NCI-H82 (cell line): ENCODE results near the gene PFDN1.

Experiments used
- DNase-seq: peaks from one replicate; lab custom pipeline; 2025; lab: John Stamatoyannopoulos, UW

The PFDN1 gene

DNA sequence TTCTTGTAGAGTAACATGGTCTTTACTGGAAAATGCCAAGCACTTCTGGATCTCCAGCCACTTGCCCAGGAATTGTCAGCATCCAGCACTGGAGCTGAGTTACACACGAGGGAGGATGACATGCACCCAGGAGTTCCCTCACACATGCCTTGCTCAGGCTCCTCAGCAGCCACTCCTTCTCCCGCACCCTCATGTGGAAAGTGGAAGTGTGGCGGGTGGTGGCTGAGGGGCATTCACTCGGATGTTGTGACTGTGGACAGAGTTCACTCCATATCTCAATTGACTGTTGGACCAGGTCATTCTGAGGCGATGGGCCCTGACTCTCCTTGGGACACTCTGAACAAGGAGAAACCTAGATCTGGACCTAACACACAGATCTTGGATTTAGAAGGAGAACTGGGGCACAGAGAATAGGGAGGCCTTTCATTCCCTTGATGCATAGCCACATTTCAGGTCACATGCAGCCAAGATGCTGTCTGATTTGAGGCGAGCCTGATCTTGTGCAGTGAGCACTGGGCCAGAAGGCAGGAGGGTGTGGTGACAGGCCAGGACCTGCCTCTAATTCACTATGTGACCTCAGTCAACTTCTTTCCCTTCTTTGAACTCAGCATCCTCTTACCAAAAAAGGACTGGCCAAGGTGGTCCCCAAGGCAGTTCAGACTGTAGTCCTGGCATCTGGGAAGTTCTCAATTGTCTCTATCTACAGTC, 65.9 kb downstream of the PFDN1 start:
- no peak for DNase-seq

GRCh38 chr5:140235791-140236551, 66.9 kb downstream of the PFDN1 start:
- no peak for DNase-seq

GRCh38 chr5:140234377-140234989, 68.4 kb downstream of the PFDN1 start:
- no peak for DNase-seq

GRCh38 chr5:140232731-140233130, 70.2 kb downstream of the PFDN1 start:
- DNase-seq = no peak

DNA sequence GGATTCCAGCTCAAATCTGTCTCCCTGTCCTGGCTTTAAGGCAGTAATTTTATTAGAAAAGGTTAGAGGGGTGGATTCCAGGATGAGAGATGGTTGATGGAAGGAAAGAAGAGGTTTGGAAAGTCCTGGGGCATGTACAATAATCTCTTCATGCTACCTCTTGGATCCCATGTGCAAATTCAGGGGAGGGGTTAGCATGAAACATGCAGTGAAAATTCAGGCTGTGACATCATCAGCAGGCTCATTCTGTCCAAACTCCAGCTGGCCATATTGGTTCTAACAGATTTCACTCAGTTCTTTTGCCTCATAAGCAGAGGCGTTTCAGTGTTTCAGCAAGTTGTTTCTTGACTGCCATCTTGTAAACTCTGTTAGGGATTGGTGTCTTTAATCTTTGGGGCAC, 72.5 kb downstream of the PFDN1 start:
- no peak for DNase-seq

GRCh38 chr5:140228364-140228837, 74.5 kb downstream of the PFDN1 start:
- no peak for DNase-seq

DNA sequence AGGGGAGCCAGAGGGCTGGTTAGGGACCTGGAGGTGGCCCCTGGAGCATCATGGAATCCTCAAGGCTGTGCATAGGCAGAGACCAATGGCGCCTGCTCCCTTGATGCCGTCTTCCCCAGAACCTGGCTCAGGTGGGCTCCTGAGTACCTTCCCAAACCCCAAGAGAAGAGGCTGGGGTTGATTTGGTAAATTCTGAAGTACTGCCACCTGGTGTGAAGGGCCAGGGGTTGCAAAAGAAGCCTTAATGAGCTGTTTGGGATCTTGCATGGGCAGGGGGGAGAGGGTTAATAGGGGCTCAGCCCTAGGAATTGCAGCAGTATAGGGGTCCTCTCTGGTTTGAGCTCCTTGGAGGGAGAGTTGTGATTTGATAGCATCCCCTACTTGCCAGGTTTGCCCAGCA, 75.9 kb downstream of the PFDN1 start:
- DNase-seq = no peak

DNA sequence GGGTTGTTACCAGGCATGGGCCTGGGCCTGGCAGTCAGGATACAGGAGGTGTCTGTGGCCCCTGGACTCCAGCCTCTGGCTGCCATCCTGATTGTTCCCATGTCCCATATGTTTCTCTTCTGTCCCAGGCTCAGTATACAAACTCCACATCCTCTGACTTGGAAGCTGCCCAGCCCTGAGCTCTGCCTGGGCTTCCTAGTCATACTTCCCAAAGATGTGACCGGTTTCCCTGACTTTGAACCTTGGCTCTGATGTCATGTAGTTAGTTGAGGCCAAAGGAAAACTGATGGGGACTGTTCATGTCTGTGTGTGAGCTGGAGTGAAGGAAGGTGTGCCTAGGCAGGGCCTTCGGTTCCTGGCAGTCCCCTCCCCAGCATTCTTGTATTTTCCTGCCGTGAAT, 77.5 kb downstream of the PFDN1 start:
- DNase-seq = no peak

- no peak for DNase-seq
Observed at GRCh38 chr5:140224658-140225057, 78.2 kb downstream of the PFDN1 start.

DNA sequence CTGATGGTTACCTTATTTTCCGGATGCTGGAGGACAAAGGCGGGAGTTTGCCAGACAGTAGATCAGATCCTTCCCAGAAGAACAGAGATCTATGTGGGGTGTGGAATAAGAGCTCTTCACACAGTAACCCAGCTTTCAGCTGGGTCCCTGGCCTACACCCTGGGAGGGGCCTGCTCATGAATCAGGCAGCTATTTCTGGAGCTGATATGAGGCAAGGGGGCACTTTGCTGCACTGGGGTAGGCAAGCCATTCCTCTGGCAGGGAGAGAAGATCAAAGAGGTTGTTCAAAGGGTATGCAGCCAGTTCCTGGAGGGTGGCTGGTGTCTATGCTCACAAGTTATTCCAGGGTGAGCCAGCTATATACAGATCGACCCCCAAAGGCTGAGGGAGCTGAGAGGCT, 79.3 kb downstream of the PFDN1 start:
- DNase-seq = no peak

- DNase-seq = no peak
Observed at GRCh38 chr5:140222416-140222815, 80.5 kb downstream of the PFDN1 start.

GRCh38 chr5:140221697-140222223, 81.1 kb downstream of the PFDN1 start:
- DNase-seq = no peak

DNA sequence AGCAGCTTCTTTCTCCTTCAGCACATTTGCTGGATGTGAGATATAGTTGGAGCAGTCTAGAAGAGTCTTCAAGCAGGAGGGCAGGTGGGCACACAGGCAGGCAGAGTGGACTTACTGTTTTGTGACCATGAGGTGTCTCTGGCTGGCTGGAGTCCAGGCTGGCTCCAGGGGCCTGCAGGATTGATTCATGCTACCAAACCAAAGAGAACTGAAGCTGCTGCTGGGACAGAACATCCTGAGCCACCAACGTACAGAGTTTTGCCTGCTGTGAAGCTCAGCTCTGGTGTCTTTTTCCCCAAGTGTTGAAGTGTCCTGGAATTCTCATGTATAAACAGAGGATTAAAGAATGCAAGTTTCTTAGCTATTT, 82.2 kb downstream of the PFDN1 start:
- DNase-seq = no peak

GRCh38 chr5:140220032-140220697, 82.7 kb downstream of the PFDN1 start:
- DNase-seq = peak; percentile 39

DNA sequence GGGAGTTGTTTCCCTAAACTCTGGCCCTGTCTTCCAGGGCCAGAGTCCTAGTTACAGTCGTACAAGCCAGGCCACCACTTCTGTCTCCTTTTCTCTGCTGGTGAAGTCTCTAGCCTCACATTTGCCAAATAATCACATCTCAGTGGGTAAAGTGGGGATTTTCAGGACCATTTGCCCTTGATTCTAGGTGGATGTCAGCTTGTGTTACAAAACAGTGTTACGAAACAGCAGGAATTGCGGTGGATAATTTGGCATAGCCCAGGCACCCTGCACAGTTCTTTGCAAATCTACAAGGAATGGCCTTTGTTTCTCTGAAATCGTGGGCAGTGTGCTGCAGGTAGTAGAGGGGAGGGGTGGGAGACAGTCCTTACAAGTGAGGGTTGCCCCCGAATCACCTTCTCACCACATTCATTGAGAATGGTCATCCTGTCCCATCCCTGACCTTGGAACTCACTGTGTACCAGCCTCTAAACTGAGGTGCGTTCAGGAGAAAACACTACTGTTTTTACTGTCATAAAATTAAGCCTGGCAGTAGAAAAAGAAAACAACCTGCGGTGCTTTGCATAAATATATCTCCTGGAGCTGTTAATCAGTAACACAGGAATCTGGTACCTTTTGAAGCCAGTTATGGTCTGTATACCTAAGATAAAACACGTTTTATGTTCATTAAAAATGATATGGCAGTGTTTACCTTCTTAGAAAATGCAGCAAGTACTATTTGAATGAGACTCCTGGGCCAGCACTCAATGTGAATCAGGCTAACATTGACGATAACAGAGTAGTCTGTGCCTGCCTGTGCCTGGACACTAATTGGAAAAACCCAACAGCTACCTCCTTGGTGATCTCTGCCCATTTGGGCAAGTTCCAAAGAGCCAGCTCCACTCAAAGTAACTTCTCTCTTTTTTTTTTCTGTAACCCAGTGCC, 83.6 kb downstream of the PFDN1 start:
- DNase-seq = no peak

DNA sequence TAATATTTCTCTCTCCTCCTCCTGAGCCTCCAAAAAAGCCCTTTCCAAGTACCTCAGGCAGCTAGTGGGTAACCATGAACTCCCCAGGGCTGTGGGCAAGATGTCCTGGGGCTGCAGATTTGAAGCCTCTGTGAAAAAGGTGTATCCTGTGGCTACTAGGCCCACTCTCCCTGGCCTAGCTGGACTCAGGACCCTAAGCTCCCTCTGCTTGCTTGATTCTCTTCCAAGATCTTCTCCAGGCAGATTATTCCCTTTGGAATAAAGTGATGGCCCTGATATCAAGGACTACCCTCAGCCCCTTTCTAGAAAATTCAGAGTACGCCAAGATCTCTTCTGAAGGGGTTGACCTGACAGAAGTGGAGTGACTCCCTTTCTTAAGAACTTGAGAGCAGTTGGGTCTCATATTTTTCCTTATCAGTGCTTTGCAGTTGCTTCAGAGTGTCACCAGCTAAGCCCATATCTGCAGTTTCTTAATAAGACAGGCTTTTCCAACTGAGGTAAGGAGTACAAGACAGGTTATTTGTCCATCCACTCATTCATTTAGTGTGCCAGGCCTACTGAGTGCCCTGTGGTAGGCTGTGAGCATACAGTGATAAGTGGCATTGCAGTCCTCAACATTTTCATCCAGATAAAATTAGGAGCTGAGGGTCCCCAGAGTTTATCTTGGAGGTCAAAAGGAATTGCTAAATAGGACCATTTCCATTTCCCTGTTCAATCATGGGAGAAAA, 85.4 kb downstream of the PFDN1 start:
- no peak for DNase-seq

DNA sequence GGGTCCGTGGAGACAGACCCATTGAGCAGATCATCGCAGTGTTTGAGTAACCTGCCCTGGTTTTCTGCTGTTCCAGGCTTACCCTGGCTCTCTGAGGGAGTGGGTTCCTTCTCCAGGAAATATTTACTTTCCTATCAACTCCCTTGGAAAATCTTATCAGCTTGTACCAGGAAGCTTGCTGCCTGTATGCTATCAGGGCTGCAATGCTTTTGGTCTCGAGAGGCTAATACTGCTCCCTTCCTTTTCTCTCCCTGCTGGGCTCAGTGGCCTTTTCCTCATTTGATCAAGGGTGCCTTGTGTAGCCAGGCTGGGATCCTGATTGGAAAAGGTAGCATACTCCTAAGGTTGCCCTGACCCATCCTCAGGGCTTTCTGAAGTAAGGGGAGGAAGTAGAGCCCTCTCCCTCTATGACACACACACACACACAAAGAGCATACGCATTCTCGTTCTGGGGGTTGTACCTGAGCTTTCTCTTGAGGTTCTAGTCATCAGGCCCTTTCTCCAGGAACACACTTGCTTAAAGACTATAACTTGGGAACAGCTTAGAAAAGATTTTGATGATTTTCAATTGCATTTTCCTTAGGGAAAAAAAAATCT, 86.3 kb downstream of the PFDN1 start:
- DNase-seq = no peak

GRCh38 chr5:140215276-140215675, 87.6 kb downstream of the PFDN1 start:
- no peak for DNase-seq

DNA sequence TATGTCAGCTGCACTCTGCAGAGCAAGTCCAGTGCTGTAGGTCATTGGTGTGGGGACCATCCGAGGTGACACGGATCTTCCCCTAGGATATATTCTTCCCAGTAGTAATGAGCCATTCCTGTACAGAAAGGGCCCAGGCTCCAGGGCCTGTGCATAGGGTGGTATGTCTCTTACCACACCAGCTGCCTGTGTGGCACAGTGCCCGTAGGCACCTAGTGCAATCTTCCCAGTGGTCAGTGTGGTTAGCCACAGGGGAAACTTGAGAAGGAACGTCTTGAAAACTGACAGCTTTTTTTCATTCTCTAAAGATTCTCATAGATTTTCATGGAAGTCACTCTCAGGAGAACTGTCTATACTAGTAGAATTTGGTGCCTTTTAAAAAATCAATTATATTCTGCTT, 88.1 kb downstream of the PFDN1 start:
- DNase-seq = no peak

DNA sequence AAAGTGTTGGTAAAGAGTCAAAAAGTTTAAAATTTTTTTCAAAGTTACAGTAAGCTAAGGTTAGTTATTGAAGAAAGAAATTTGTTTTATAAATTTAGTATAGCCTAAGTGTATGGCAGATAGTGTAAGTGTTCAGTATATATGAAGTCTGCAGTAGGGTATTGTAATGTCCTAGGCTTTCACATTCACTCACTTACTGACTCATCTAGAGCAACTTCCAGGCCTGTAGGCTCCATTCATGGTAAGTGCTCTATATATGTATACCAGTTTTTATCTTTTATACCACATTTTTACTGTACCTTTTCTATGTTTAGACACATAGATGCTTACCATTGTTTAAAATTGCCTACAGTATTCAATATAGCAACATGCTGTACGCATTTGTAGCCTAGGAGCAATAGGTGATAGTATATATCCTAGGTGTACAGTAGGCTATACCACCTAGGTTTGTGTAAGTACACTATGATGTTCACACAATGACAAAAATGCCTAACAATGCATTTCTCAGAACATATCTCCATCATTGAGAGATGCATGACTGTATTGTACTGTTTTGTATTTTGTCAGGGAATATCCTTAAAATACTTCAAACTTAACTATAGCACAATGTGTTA, 89.4 kb downstream of the PFDN1 start:
- no peak for DNase-seq
